HepG2 (cell line): ENCODE measurements around the gene HEYL. TPM values are rescaled to one million over a fixed set of nuclear protein-coding genes. Genes with fewer than 3 reads are reported as not detected.

Experiments
- ATAC-seq: fragments of 200-7000 bp; cut with Tn5 transposase; 3 replicates; pipeline ENCODE4 v1.9.1; 2020; ENCODE audit warnings: mild to moderate bottlenecking, moderate library complexity
- BruUV-seq: library from RNA; stranded (reverse); fragments of 400-500 nt; replicated peaks from 2 replicates; lab custom pipeline; 2021; lab: Mats Ljungman, UMichigan
- CTCF ChIA-PET: fragments of 300-600 bp; formaldehyde crosslinking; extraction: SDS; loops from one replicate; lab custom pipeline; 2021; ENCODE audit warnings: low total read pairs, inconsistent platforms, low intra/inter-chr PET ratio; lab: Yijun Ruan, JAX
- POLR2A ChIA-PET: fragments of 350-600 bp; sonication (Branson Sonifier 250); formaldehyde crosslinking; loops from one replicate; lab custom pipeline; 2020; ENCODE audit warnings: antibody characterized with exemption, inconsistent platforms; lab: Yijun Ruan, JAX
- DNase-seq: peaks from one replicate; pipeline ENCODE4 v3.0.0-alpha.2; 2015; ENCODE audit warnings: low spot score
- FAIRE-seq: peaks from 3 replicates; lab custom pipeline; 2011; peaks lifted over from hg19 to GRCh38; lab: Jason Lieb, UNC
- H2AFZ ChIP-seq: one replicate; pipeline ENCODE4 v1.6.1; 2011; ENCODE audit warnings: low read length, inconsistent platforms
- H3K27ac ChIP-seq: fragments of 300-600 bp; 3 replicates; pipeline ENCODE4 v1.8.0; 2011; ENCODE audit warnings: mixed run types, mild to moderate bottlenecking, mixed read lengths, low read length, inconsistent platforms; ENCODE audit not compliant: insufficient read depth; ENCODE audit errors: extremely low read length
- H3K27me3 ChIP-seq, 2 experiments: fragments of 200-600 bp in 1 of 2; 2 replicates in 1 of 2; 3 replicates in 1 of 2; pipeline versions ENCODE4 v1.6.0 to v1.8.0; 2011; ENCODE audit warnings: low read length in 2 of 2, mild to moderate bottlenecking in 2 of 2, moderate library complexity in 2 of 2, inconsistent platforms in 1 of 2; ENCODE audit not compliant: insufficient read depth in 2 of 2, control insufficient read depth in 1 of 2
- H3K36me3 ChIP-seq, 2 experiments: fragments of 200-600 bp in 1 of 2; replicated peaks in 1 of 2; 2 replicates in 1 of 2; 3 replicates in 1 of 2; pipeline versions ENCODE4 v1.5.1 to v1.8.0; 2011; ENCODE audit warnings: low read length in 2 of 2, inconsistent platforms in 1 of 2; ENCODE audit not compliant: insufficient read depth in 2 of 2, control insufficient read depth in 1 of 2
- H3K4me1 ChIP-seq: 2 replicates; pipeline ENCODE4 v1.5.1; 2012; ENCODE audit warnings: low read length, inconsistent platforms; ENCODE audit not compliant: insufficient read depth
- H3K4me2 ChIP-seq: 2 replicates; pipeline ENCODE4 v1.6.0; 2011; ENCODE audit warnings: low read depth, low read length, inconsistent platforms
- H3K4me3 ChIP-seq, 3 experiments: fragments of 200-600 bp in 1 of 3; sonication (generic), shearing (Covaris generic) in 1 of 3; replicated peaks in 1 of 3; 2 replicates each; pipeline ENCODE4 v1.5.1; 2011 to 2016; ENCODE audit warnings: low read length in 3 of 3, inconsistent platforms in 2 of 3, low read depth in 2 of 3, mild to moderate bottlenecking in 2 of 3, control low read depth in 1 of 3, mixed read lengths in 1 of 3; ENCODE audit not compliant: insufficient read depth in 1 of 3
- H3K79me2 ChIP-seq: one replicate; pipeline ENCODE4 v1.6.1; 2011; ENCODE audit warnings: low read length, inconsistent platforms; ENCODE audit not compliant: insufficient read depth
- H3K9ac ChIP-seq: 2 replicates; pipeline ENCODE4 v1.6.0; 2011; ENCODE audit warnings: mild to moderate bottlenecking, low read depth, low read length, inconsistent platforms; ENCODE audit not compliant: insufficient read depth
- H3K9me3 ChIP-seq: 2 replicates; pipeline ENCODE4 v1.5.1; 2012; ENCODE audit warnings: mild to moderate bottlenecking, low read length
- H4K20me1 ChIP-seq: 2 replicates; pipeline ENCODE4 v1.6.0; 2011; ENCODE audit warnings: inconsistent platforms, mild to moderate bottlenecking, low read length, moderate library complexity; ENCODE audit not compliant: insufficient read depth
- AGO2 ChIP-seq: fragments of 200-400 bp; formaldehyde crosslinking; optimal IDR thresholded peaks from 2 replicates; pipeline ENCODE3; 2017; ENCODE audit warnings: mild to moderate bottlenecking, low read depth, low read length, moderate library complexity
- ASH2L ChIP-seq: fragments of 300-600, 200-600 bp; sonication (generic); IDR thresholded peaks from 2 replicates; pipeline ENCODE4 v1.7.0; 2017; ENCODE audit warnings: low read depth, mild to moderate bottlenecking, moderate library complexity, mixed read lengths, low read length; ENCODE audit not compliant: insufficient read length
- GATAD1 ChIP-seq: IDR thresholded peaks from 2 replicates; pipeline ENCODE4 v1.6.1; 2016; ENCODE audit warnings: missing genetic modification reagents, missing compliant biosample characterization
- HOXA3 ChIP-seq: sonication (generic); formaldehyde crosslinking; IDR thresholded peaks from 2 replicates; pipeline ENCODE4 v1.5.0; 2020; ENCODE audit warnings: missing genetic modification reagents
- KDM2A ChIP-seq: sonication (generic); formaldehyde crosslinking; IDR thresholded peaks from 2 replicates; pipeline ENCODE4 v1.4.0; 2020; ENCODE audit warnings: low read depth, missing genetic modification reagents, borderline replicate concordance
- MYC ChIP-seq: sonication (generic); formaldehyde crosslinking; IDR thresholded peaks from 2 replicates; pipeline ENCODE4 v1.9.0; 2021; ENCODE audit warnings: missing genetic modification reagents, borderline replicate concordance
- PHF8 ChIP-seq: sonication (generic); formaldehyde crosslinking; IDR thresholded peaks from 2 replicates; pipeline ENCODE4 v1.5.0; 2020; ENCODE audit warnings: missing genetic modification reagents
- SNRNP70 ChIP-seq: fragments of 200-400 bp; formaldehyde crosslinking; IDR thresholded peaks from 2 replicates; pipeline ENCODE4 v1.6.1; 2017; ENCODE audit warnings: mild to moderate bottlenecking, low read depth, low read length, moderate library complexity
- TBX3 ChIP-seq: fragments of 450-650 bp; IDR thresholded peaks from 2 replicates; pipeline ENCODE4 v1.6.1; 2017; ENCODE audit warnings: antibody characterized with exemption, mild to moderate bottlenecking, inconsistent platforms, borderline replicate concordance
- UBTF ChIP-seq: sonication (generic); formaldehyde crosslinking; IDR thresholded peaks from 2 replicates; pipeline ENCODE4 v1.4.0; 2020; ENCODE audit warnings: mild to moderate bottlenecking, missing genetic modification reagents
- WGBS: methylation state at CpG from one replicate; pipeline ENCODE4 v1.1.6; 2017; ENCODE audit warnings: low lambda C conversion rate; 5-methylcytosine and 5-hydroxymethylcytosine counted together
- in situ Hi-C: cut with HindIII; loops from 2 replicates; pipeline ENCODE4 v1.10.0; 2017; ENCODE audit warnings: low pct_unique_long_range_greater_than_20kb; ENCODE audit not compliant: extremely low pct_ligation_motif_present
- intact Hi-C: fragments of 100-400 bp; cut with micrococcal nuclease; formaldehyde crosslinking; loops from one replicate; pipeline ENCODE4 v1.10.0; 2022; ENCODE audit not compliant: unreplicated experiment
- polyA plus RNA-seq, 8 experiments: library from polyadenylated mRNA; depleted of rRNA in 3 of 8; stranded (reverse) in 7 of 8; unstranded in 1 of 8; fragments of >200 nt; fragmentation: Illumina TruSeq in 4 of 8; extraction: Trizol in 4 of 8; gene quantifications; 2 replicates each; pipeline versions ENCODE4 v1.2.1 to v1.2.3, GENCODE V29; 2011 to 2016; ENCODE audit warnings: low read depth in 4 of 8, missing spikeins in 1 of 8, mixed read lengths in 1 of 8; ENCODE audit not compliant: insufficient read depth in 1 of 8
- total RNA-seq, 5 experiments: library from RNA; depleted of rRNA; stranded (reverse); fragments of >200 nt; fragmentation: Illumina TruSeq; extraction: Trizol; gene quantifications; 2 replicates each; pipeline ENCODE4 v1.2.3, GENCODE V29; 2016; ENCODE audit warnings: low read depth in 1 of 5
- TF ChIP-seq, protein P1 (sequence below): sonication (generic); formaldehyde crosslinking; IDR thresholded peaks from 2 replicates; pipeline ENCODE4 v1.5.1; 2020; ENCODE audit warnings: mild to moderate bottlenecking, missing genetic modification reagents, moderate library complexity

Gene HEYL
- total and polyA plus RNA-seq, 2 of the 13 experiments (the other 11 are each of a cell fraction or from before 2014, with no cell fraction given), result 0.03 to 0.04 TPM

- Histone ChIP-seq H3K4me1 (peaks cover 44% of the 10 kb centered on the region), H3K4me3 (peak overlapping the region; percentile 86 to 99 (median 95)), H3K9me3 (no peaks in the 10 kb centered on the region), H3K9ac (peak overlapping the region; percentile 95), H3K4me2 (peak overlapping the region; percentile 98), H3K27ac (peak overlapping the region; percentile 80), H3K79me2 (peaks cover 57% of the 10 kb centered on the region), H4K20me1 (peaks cover 44% of the 10 kb centered on the region), H3K36me3 (peaks cover 11 to 34% of the 10 kb centered on the region in 2 experiments), H2AFZ (no peak overlapping the region), H3K27me3 (no peaks in the 10 kb centered on the region; a peak in 1 of 5 replicates)
- intact Hi-C loops (loop anchor here (5.0 kb wide), 1 partner anchor 713 kb away; no protein-coding TSS in a partner anchor), in situ Hi-C loops (no loop called here)
- no peak for FAIRE-seq
- 2% methylated on average over 20 of the region's 48 CpGs for WGBS
- no TSS peak for BruUV-seq
- ChIA-PET CTCF (no interaction called here), POLR2A (interaction anchor here (0.8 to 1.3 kb wide), 3 partner anchors 163 to 465 kb away, joined by 3 to 4 read pairs (median 3); partner anchors contain the start of genes CAP1 and PPIE)
- DNase-seq, result peak; percentile 16
- peak; percentile 47 for ATAC-seq
- TF ChIP-seq TBX3 (0 out of 2 replicates have a peak, but pooled peaks have one; percentile 6), HOXA3 (CRISPR knock-in tag) (peak; percentile 21; the same call in 1 of the 2 replicates), ASH2L (peak; percentile 53), UBTF (CRISPR knock-in tag) (peak; percentile 52; the same call in 1 of the 2 replicates), PHF8 (CRISPR knock-in tag) (peak; percentile 7; the same call in 1 of the 2 replicates), AGO2 (peak; percentile 79), GATAD1 (CRISPR knock-in tag) (no peak), KDM2A (peak; percentile 45; the same call in 1 of the 2 replicates), SNRNP70 (no peak), MYC (CRISPR knock-in tag) (peak; percentile 39)
- TF ChIP-seq, protein P1, sequence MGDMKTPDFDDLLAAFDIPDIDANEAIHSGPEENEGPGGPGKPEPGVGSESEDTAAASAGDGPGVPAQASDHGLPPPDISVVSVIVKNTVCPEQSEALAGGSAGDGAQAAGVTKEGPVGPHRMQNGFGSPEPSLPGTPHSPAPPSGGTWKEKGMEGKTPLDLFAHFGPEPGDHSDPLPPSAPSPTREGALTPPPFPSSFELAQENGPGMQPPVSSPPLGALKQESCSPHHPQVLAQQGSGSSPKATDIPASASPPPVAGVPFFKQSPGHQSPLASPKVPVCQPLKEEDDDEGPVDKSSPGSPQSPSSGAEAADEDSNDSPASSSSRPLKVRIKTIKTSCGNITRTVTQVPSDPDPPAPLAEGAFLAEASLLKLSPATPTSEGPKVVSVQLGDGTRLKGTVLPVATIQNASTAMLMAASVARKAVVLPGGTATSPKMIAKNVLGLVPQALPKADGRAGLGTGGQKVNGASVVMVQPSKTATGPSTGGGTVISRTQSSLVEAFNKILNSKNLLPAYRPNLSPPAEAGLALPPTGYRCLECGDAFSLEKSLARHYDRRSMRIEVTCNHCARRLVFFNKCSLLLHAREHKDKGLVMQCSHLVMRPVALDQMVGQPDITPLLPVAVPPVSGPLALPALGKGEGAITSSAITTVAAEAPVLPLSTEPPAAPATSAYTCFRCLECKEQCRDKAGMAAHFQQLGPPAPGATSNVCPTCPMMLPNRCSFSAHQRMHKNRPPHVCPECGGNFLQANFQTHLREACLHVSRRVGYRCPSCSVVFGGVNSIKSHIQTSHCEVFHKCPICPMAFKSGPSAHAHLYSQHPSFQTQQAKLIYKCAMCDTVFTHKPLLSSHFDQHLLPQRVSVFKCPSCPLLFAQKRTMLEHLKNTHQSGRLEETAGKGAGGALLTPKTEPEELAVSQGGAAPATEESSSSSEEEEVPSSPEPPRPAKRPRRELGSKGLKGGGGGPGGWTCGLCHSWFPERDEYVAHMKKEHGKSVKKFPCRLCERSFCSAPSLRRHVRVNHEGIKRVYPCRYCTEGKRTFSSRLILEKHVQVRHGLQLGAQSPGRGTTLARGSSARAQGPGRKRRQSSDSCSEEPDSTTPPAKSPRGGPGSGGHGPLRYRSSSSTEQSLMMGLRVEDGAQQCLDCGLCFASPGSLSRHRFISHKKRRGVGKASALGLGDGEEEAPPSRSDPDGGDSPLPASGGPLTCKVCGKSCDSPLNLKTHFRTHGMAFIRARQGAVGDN (CRISPR knock-in tag), result peak; percentile 70
These were observed 64.0 kb downstream of the HEYL start for GRCh38 chr1:39575191-39576015.
